Neutrophil (primary cell): ENCODE measurements around the gene NACC2.

Experiments
- H3K27ac ChIP-seq: fragments of 200-600 bp; sonication (generic); 2 replicates; pipeline ENCODE4 v1.5.1; 2016; ENCODE audit warnings: mild to moderate bottlenecking, moderate library complexity
- H3K27me3 ChIP-seq: fragments of 200-600 bp; sonication (generic); 2 replicates; pipeline ENCODE4 v1.6.0; 2016; ENCODE audit warnings: mild to moderate bottlenecking
- H3K36me3 ChIP-seq: fragments of 200-600 bp; sonication (generic); 2 replicates; pipeline ENCODE4 v1.5.1; 2017
- H3K4me1 ChIP-seq, 2 experiments: fragments of 200-600 bp in 1 of 2; sonication (generic) in 1 of 2; 1 replicate in 1 of 2; 2 replicates in 1 of 2; pipeline versions ENCODE4 v1.5.1 to v1.6.1; 2013 to 2016; ENCODE audit warnings: low read depth in 1 of 2, low read length in 1 of 2, mild to moderate bottlenecking in 1 of 2, moderate library complexity in 1 of 2; ENCODE audit not compliant: control insufficient read depth in 1 of 2, insufficient read depth in 1 of 2
- H3K4me3 ChIP-seq, 2 experiments: fragments of 200-600 bp in 1 of 2; sonication (generic) in 1 of 2; 1 replicate in 1 of 2; 2 replicates in 1 of 2; pipeline ENCODE4 v1.5.1; 2013 to 2016; ENCODE audit warnings: low read depth in 1 of 2, low read length in 1 of 2, mild to moderate bottlenecking in 1 of 2, moderate library complexity in 1 of 2
- H3K9me3 ChIP-seq: fragments of 200-600 bp; sonication (generic); 2 replicates; pipeline ENCODE4 v1.5.1; 2016
- CTCF ChIP-seq: fragments of 200-600 bp; sonication (generic); IDR thresholded peaks from 2 replicates; pipeline ENCODE4 v1.5.1; 2016; ENCODE audit warnings: antibody characterized with exemption

The NACC2 gene

GRCh38 chr9:136133191-136133958 lies 38.3 kb upstream of the NACC2 start:
- no peak overlapping the region for H3K4me3 ChIP-seq
- H3K4me1 ChIP-seq = peaks cover 0 to 3% of the 10 kb centered on the region in 2 experiments
- H3K36me3 ChIP-seq = no peaks in the 10 kb centered on the region
- peaks cover 97% of the 10 kb centered on the region for H3K27me3 ChIP-seq
- H3K27ac ChIP-seq = no peak overlapping the region
- H3K9me3 ChIP-seq = no peaks in the 10 kb centered on the region
- TF ChIP-seq CTCF = no peak

- H3K4me1 ChIP-seq = peaks cover 0 to 3% of the 10 kb centered on the region in 2 experiments
- no peak for TF ChIP-seq CTCF
- H3K27me3 ChIP-seq = peaks cover 92% of the 10 kb centered on the region
- H3K27ac ChIP-seq = no peak overlapping the region
- H3K9me3 ChIP-seq = no peaks in the 10 kb centered on the region
- no peak overlapping the region for H3K4me3 ChIP-seq
- no peaks in the 10 kb centered on the region for H3K36me3 ChIP-seq
Observed at GRCh38 chr9:136132512-136133050, 37.5 kb upstream of the NACC2 start.

GRCh38 chr9:136131629-136132511 lies 36.8 kb upstream of the NACC2 start:
- no peaks in the 10 kb centered on the region for H3K36me3 ChIP-seq
- no peak overlapping the region for H3K4me3 ChIP-seq
- H3K27ac ChIP-seq = no peak overlapping the region
- no peak for TF ChIP-seq CTCF
- H3K9me3 ChIP-seq = no peaks in the 10 kb centered on the region
- peaks cover 0 to 3% of the 10 kb centered on the region in 2 experiments for H3K4me1 ChIP-seq
- H3K27me3 ChIP-seq = peaks cover 85% of the 10 kb centered on the region

- Histone ChIP-seq H3K27me3 (peaks cover 66% of the 10 kb centered on the region), H3K36me3 (no peaks in the 10 kb centered on the region), H3K27ac (no peak overlapping the region), H3K4me3 (no peak overlapping the region), H3K4me1 (peaks cover 0 to 3% of the 10 kb centered on the region in 2 experiments), H3K9me3 (no peaks in the 10 kb centered on the region)
- no peak for TF ChIP-seq CTCF
Observed at GRCh38 chr9:136129176-136129575, 34.1 kb upstream of the NACC2 start.

- peaks cover 66% of the 10 kb centered on the region for H3K27me3 ChIP-seq
- no peak overlapping the region for H3K4me3 ChIP-seq
- no peaks in the 10 kb centered on the region for H3K9me3 ChIP-seq
- TF ChIP-seq CTCF = no peak
- no peaks in the 10 kb centered on the region for H3K36me3 ChIP-seq
- H3K4me1 ChIP-seq = peaks cover 0 to 3% of the 10 kb centered on the region in 2 experiments
- H3K27ac ChIP-seq = no peak overlapping the region
Observed at GRCh38 chr9:136128436-136128835, 33.3 kb upstream of the NACC2 start.
